ENCODE results near the gene COLEC12.

The COLEC12 gene

GRCh38 chr18:438571-438970, 61.9 kb downstream of the COLEC12 start (continued):
- TF ChIP-seq ZNF670 (tag by site-specific recombination; IDR thresholded peaks at IDR 0.05; ENCODE audit: low read depth) (no peak), ZNF677 (tag by site-specific recombination; IDR thresholded peaks at IDR 0.05) (no peak), ZBTB1 (tag by site-specific recombination; IDR thresholded peaks at IDR 0.05) (no peak), ZNF18 (tag by site-specific recombination; IDR thresholded peaks at IDR 0.05) (no peak), ZFP3 (tag by site-specific recombination; IDR thresholded peaks at IDR 0.05; ENCODE audit: low read depth) (no peak)

- H3K4me1 ChIP-seq (ENCODE audit: control insufficient read depth, insufficient read depth, low read length) = no peaks in the 10 kb centered on the region
- H3K36me3 ChIP-seq (ENCODE audit: control insufficient read depth in 2 of 2, insufficient read depth in 1 of 2, low read length in 2 of 2) = no peaks in the 10 kb centered on the region
- H3K9me3 ChIP-seq (ENCODE audit: control insufficient read depth, insufficient read depth, low read depth, low read length) = no peaks in the 10 kb centered on the region
- no peak overlapping the region for H3K27ac ChIP-seq (ENCODE audit: extremely low read depth, low read depth, low read length)
- ChIA-PET POLR2A (no interaction called here), CTCF (interaction anchor here (0.6 kb wide), 1 partner anchor 209 kb away, joined by 3 read pairs; no protein-coding TSS in a partner anchor)
- H3K4me3 ChIP-seq (ENCODE audit: low read depth, low read length) = no peak overlapping the region
- TF ChIP-seq ZFP37 (tag by site-specific recombination; IDR thresholded peaks at IDR 0.05) (no peak), ZNF645 (tag by site-specific recombination; IDR thresholded peaks at IDR 0.05) (no peak), GLIS1 (tag by site-specific recombination; IDR thresholded peaks at IDR 0.05) (no peak), ZNF624 (tag by site-specific recombination; IDR thresholded peaks at IDR 0.05) (no peak), ZNF146 (tag by site-specific recombination; IDR thresholded peaks at IDR 0.05) (no peak), ZNF311 (tag by site-specific recombination; IDR thresholded peaks at IDR 0.05; ENCODE audit: borderline replicate concordance) (no peak), ZNF23 (tag by site-specific recombination; IDR thresholded peaks at IDR 0.05; ENCODE audit: borderline replicate concordance) (no peak), ZBTB20 (tag by site-specific recombination; IDR thresholded peaks at IDR 0.05) (no peak), ZNF214 (tag by site-specific recombination; IDR thresholded peaks at IDR 0.05; ENCODE audit: borderline replicate concordance) (no peak), ZNF132 (tag by site-specific recombination; IDR thresholded peaks at IDR 0.05; ENCODE audit: borderline replicate concordance) (no peak), AEBP2 (tag by site-specific recombination; IDR thresholded peaks at IDR 0.05; ENCODE audit: borderline replicate concordance) (no peak), ZNF433 (tag by site-specific recombination; IDR thresholded peaks at IDR 0.05; ENCODE audit: low read depth) (no peak), ZNF692 (tag by site-specific recombination; IDR thresholded peaks at IDR 0.05) (no peak), ZNF585B (tag by site-specific recombination; IDR thresholded peaks at IDR 0.05) (no peak), CTCF (tag by site-specific recombination; IDR thresholded peaks at IDR 0.05) (no peak), ZBTB21 (tag by site-specific recombination; IDR thresholded peaks at IDR 0.05) (no peak)
Measured at GRCh38 chr18:435940-436339, 64.6 kb downstream of the COLEC12 start.

Measured in HEK293 (cell line).